ENCODE results near the gene GRAP.

DNA sequence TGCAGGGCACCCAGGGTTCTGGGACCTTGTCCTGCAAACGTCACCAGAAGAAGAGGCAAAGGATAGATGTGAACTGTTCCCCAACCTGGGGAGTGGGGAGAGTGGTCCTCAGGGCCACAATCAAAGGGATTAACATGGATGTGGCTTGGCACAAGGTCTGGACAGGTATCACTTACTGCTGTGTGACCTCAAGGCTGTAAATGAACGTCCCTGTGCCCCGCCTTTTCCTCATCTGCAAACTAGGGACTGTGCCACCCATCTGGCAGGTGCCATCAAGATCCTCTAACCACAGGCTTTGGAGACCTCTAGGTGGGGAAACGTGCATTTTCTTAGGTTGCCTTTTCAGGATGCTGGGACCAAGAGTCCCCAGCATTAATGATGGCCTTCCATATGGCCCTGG is 69.7 kb downstream of the GRAP start:
- TF ChIP-seq POLR2AphosphoS5 (IDR thresholded peaks at IDR 0.05; ENCODE audit: insufficient read depth, low read depth, low read length) (no peak), POLR2A (IDR thresholded peaks at IDR 0.05; ENCODE audit: low read depth, low read length) (no peak)
- TF ChIP-seq, protein P1, sequence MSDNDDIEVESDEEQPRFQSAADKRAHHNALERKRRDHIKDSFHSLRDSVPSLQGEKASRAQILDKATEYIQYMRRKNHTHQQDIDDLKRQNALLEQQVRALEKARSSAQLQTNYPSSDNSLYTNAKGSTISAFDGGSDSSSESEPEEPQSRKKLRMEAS (IDR thresholded peaks at IDR 0.05; ENCODE audit: insufficient read depth, insufficient read length) = no peak
- TF ChIP-seq, protein P2, sequence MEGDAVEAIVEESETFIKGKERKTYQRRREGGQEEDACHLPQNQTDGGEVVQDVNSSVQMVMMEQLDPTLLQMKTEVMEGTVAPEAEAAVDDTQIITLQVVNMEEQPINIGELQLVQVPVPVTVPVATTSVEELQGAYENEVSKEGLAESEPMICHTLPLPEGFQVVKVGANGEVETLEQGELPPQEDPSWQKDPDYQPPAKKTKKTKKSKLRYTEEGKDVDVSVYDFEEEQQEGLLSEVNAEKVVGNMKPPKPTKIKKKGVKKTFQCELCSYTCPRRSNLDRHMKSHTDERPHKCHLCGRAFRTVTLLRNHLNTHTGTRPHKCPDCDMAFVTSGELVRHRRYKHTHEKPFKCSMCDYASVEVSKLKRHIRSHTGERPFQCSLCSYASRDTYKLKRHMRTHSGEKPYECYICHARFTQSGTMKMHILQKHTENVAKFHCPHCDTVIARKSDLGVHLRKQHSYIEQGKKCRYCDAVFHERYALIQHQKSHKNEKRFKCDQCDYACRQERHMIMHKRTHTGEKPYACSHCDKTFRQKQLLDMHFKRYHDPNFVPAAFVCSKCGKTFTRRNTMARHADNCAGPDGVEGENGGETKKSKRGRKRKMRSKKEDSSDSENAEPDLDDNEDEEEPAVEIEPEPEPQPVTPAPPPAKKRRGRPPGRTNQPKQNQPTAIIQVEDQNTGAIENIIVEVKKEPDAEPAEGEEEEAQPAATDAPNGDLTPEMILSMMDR (IDR thresholded peaks at IDR 0.05; ENCODE audit: extremely low read depth in 1 of 2, insufficient read depth in 1 of 2, low read depth in 1 of 2, low read length in 2 of 2) = no peak
